Measurements from ENCODE around the gene DUOX1.

DNA sequence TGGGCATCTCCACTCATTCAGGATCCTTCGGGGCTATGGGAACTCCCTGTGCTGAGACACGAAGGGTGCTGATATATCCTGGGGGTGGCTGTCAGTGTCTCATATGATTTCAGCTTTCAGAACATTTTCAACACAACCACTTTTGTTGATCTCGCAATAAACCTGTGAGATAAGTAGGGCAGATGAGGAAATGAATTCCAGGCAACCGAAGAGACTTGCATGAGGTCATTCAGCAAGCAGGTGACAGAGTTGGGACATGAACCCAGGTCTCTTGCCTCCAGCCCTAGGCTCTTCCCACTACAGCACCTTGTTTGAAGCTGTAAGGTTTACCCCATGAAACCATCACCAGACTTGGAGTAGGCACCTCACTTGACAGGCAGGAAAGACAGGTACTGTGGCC lies 16.6 kb downstream of the DUOX1 start:
- TF ChIP-seq, protein P1, sequence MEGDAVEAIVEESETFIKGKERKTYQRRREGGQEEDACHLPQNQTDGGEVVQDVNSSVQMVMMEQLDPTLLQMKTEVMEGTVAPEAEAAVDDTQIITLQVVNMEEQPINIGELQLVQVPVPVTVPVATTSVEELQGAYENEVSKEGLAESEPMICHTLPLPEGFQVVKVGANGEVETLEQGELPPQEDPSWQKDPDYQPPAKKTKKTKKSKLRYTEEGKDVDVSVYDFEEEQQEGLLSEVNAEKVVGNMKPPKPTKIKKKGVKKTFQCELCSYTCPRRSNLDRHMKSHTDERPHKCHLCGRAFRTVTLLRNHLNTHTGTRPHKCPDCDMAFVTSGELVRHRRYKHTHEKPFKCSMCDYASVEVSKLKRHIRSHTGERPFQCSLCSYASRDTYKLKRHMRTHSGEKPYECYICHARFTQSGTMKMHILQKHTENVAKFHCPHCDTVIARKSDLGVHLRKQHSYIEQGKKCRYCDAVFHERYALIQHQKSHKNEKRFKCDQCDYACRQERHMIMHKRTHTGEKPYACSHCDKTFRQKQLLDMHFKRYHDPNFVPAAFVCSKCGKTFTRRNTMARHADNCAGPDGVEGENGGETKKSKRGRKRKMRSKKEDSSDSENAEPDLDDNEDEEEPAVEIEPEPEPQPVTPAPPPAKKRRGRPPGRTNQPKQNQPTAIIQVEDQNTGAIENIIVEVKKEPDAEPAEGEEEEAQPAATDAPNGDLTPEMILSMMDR (IDR thresholded peaks at IDR 0.05) = no peak
- TF ChIP-seq POLR2A (IDR thresholded peaks at IDR 0.05) (no peak), POLR2AphosphoS5 (IDR thresholded peaks at IDR 0.05) (peak in 1 of 3 donors; percentile 15), EP300 (IDR thresholded peaks at IDR 0.05; ENCODE audit: low read depth) (no peak)
